T-helper 2 cell (primary cell): ENCODE measurements around the gene GLCCI1.

ENCODE experiments used
- DNase-seq, 5 experiments: peaks; one replicate each; pipeline versions ENCODE4 v3.0.0 to v3.0.0-alpha.2; 2012 to 2022

Gene GLCCI1

GRCh38 chr7:8105449-8106095 lies 137.0 kb downstream of the GLCCI1 start:
- DNase-seq, result peak in 1 of 5 experiments; percentile 31

GRCh38 chr7:8109196-8110022 lies 140.8 kb downstream of the GLCCI1 start:
- DNase-seq, result no peak

- no peak for DNase-seq
Observed at GRCh38 chr7:8111282-8111960, 142.8 kb downstream of the GLCCI1 start.

- DNase-seq, result no peak
Observed at GRCh38 chr7:8112685-8113084, 144.1 kb downstream of the GLCCI1 start.

- DNase-seq, result no peak
Observed at GRCh38 chr7:8113184-8113583, 144.6 kb downstream of the GLCCI1 start.

GRCh38 chr7:8114175-8114574 lies 145.6 kb downstream of the GLCCI1 start:
- peak in 1 of 5 experiments; percentile 50 for DNase-seq

- DNase-seq, result peak in 1 of 5 experiments; percentile 83
Observed at GRCh38 chr7:8115547-8116402, 147.2 kb downstream of the GLCCI1 start.

GRCh38 chr7:8117195-8117594 lies 148.6 kb downstream of the GLCCI1 start:
- peak in 1 of 5 experiments; percentile 47 for DNase-seq

- DNase-seq, result no peak
Observed at GRCh38 chr7:8119262-8119661, 150.7 kb downstream of the GLCCI1 start.

- DNase-seq, result no peak
Observed at GRCh38 chr7:8120390-8121058, 151.9 kb downstream of the GLCCI1 start.

GRCh38 chr7:8121243-8121642 lies 152.6 kb downstream of the GLCCI1 start:
- no peak for DNase-seq

- peak in 4 of 5 experiments; percentile 43 to 96 (median 75) for DNase-seq
Observed at GRCh38 chr7:8125680-8126444, 157.3 kb downstream of the GLCCI1 start.

- no peak for DNase-seq
Observed at GRCh38 chr7:8126601-8127167, 158.1 kb downstream of the GLCCI1 start.

- DNase-seq, result peak in 2 of 5 experiments; percentile 41 to 87
Observed at GRCh38 chr7:8128449-8129317, 160.1 kb downstream of the GLCCI1 start.

GRCh38 chr7:8129318-8129659 lies 160.7 kb downstream of the GLCCI1 start:
- DNase-seq, result peak in 2 of 5 experiments; percentile 44 to 75

GRCh38 chr7:8130663-8131062 lies 162.1 kb downstream of the GLCCI1 start:
- no peak for DNase-seq

- peak in 2 of 5 experiments; percentile 79 to 88 for DNase-seq
Observed at GRCh38 chr7:8131694-8132605, 163.4 kb downstream of the GLCCI1 start.

GRCh38 chr7:8133188-8133848 lies 164.7 kb downstream of the GLCCI1 start:
- DNase-seq, result peak in 1 of 5 experiments; percentile 41
